ENCODE data around the gene ATF4.

The ATF4 gene

DNA sequence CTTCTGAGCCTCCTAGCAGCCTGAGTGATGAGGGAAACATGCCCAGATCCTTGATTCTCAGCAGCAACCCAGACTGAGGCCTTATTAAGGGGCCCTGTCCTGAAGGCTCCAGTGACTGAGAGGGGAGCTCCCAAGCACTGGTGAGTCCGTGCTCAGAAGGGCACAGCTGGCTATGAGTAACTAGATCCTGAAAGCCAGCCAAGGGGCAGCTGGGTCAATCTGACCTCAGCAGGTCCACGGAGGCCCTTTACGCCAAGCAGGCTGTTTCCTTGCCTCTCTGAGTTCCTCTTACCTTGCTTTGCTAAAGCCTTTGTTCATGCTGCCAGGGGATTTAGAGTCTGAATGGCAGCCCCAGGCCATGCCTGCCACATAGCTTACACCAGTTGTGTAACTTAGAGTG, 37.6 kb upstream of the ATF4 start:
- no peak for DNase-seq (ENCODE audit: low read depth in 1 of 2, low spot score in 1 of 2)
- Histone ChIP-seq H3K27ac (replicated peaks) (no peak overlapping the region), H3K4me3 (replicated peaks; ENCODE audit: insufficient read depth, low read length) (no peak overlapping the region), H3K27me3 (ENCODE audit: insufficient read depth, poor library complexity, severe bottlenecking) (no peaks in the 10 kb centered on the region)
- TF ChIP-seq POLR2AphosphoS5 (IDR thresholded peaks at IDR 0.05; ENCODE audit: low read depth) = no peak
- no peak for TF ChIP-seq SPI1 (IDR thresholded peaks at IDR 0.05; ENCODE audit: borderline replicate concordance, low read depth)
- TF ChIP-seq, protein P1, sequence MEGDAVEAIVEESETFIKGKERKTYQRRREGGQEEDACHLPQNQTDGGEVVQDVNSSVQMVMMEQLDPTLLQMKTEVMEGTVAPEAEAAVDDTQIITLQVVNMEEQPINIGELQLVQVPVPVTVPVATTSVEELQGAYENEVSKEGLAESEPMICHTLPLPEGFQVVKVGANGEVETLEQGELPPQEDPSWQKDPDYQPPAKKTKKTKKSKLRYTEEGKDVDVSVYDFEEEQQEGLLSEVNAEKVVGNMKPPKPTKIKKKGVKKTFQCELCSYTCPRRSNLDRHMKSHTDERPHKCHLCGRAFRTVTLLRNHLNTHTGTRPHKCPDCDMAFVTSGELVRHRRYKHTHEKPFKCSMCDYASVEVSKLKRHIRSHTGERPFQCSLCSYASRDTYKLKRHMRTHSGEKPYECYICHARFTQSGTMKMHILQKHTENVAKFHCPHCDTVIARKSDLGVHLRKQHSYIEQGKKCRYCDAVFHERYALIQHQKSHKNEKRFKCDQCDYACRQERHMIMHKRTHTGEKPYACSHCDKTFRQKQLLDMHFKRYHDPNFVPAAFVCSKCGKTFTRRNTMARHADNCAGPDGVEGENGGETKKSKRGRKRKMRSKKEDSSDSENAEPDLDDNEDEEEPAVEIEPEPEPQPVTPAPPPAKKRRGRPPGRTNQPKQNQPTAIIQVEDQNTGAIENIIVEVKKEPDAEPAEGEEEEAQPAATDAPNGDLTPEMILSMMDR (IDR thresholded peaks at IDR 0.05; ENCODE audit: insufficient read depth, low read length) = no peak
- no peak for TF ChIP-seq GABPA (IDR thresholded peaks at IDR 0.05; ENCODE audit: low read depth)
- TF ChIP-seq, protein P2, sequence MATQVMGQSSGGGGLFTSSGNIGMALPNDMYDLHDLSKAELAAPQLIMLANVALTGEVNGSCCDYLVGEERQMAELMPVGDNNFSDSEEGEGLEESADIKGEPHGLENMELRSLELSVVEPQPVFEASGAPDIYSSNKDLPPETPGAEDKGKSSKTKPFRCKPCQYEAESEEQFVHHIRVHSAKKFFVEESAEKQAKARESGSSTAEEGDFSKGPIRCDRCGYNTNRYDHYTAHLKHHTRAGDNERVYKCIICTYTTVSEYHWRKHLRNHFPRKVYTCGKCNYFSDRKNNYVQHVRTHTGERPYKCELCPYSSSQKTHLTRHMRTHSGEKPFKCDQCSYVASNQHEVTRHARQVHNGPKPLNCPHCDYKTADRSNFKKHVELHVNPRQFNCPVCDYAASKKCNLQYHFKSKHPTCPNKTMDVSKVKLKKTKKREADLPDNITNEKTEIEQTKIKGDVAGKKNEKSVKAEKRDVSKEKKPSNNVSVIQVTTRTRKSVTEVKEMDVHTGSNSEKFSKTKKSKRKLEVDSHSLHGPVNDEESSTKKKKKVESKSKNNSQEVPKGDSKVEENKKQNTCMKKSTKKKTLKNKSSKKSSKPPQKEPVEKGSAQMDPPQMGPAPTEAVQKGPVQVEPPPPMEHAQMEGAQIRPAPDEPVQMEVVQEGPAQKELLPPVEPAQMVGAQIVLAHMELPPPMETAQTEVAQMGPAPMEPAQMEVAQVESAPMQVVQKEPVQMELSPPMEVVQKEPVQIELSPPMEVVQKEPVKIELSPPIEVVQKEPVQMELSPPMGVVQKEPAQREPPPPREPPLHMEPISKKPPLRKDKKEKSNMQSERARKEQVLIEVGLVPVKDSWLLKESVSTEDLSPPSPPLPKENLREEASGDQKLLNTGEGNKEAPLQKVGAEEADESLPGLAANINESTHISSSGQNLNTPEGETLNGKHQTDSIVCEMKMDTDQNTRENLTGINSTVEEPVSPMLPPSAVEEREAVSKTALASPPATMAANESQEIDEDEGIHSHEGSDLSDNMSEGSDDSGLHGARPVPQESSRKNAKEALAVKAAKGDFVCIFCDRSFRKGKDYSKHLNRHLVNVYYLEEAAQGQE (IDR thresholded peaks at IDR 0.05; ENCODE audit: insufficient replicate concordance, low read depth) = no peak

DNA sequence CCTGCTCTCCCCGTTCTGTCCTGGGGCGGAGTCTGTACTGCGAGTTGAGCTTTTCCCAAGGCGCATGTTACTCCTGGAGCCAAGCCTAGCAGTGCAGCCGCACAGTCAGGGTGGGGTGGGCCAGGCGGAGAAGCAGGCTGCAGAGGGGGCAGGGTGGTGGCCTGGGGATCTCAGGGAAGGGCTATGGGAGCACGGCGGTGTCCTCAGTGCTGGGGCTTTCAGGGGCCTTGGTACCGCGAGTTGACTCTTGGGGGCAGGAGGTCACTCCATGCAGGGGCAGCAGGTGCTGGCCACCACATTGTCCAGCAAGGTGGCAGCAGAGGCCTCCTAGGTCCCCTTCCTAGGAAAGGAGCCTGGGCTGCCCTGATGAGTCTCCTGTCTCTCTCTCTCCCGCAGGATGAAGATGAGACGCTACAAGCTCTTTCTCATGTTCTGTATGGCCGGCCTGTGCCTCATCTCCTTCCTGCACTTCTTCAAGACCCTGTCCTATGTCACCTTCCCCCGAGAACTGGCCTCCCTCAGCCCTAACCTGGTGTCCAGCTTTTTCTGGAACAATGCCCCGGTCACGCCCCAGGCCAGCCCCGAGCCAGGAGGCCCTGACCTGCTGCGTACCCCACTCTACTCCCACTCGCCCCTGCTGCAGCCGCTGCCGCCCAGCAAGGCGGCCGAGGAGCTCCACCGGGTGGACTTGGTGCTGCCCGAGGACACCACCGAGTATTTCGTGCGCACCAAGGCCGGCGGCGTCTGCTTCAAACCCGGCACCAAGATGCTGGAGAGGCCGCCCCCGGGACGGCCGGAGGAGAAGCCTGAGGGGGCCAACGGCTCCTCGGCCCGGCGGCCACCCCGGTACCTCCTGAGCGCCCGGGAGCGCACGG, 33.2 kb upstream of the ATF4 start:
- no peaks in the 10 kb centered on the region for H3K27me3 ChIP-seq (ENCODE audit: insufficient read depth, poor library complexity, severe bottlenecking)
- no peak for DNase-seq (ENCODE audit: low read depth in 1 of 2, low spot score in 1 of 2)
- TF ChIP-seq SPI1 (IDR thresholded peaks at IDR 0.05; ENCODE audit: borderline replicate concordance, low read depth) = no peak
- no peak for TF ChIP-seq POLR2AphosphoS5 (IDR thresholded peaks at IDR 0.05; ENCODE audit: low read depth)
- TF ChIP-seq, protein P1 (IDR thresholded peaks at IDR 0.05; ENCODE audit: insufficient read depth, low read length) = no peak
- TF ChIP-seq, protein P2 (IDR thresholded peaks at IDR 0.05; ENCODE audit: insufficient replicate concordance, low read depth) = no peak
- H3K4me3 ChIP-seq (replicated peaks; ENCODE audit: insufficient read depth, low read length) = no peak overlapping the region
- H3K27ac ChIP-seq (replicated peaks) = no peak overlapping the region

DNA sequence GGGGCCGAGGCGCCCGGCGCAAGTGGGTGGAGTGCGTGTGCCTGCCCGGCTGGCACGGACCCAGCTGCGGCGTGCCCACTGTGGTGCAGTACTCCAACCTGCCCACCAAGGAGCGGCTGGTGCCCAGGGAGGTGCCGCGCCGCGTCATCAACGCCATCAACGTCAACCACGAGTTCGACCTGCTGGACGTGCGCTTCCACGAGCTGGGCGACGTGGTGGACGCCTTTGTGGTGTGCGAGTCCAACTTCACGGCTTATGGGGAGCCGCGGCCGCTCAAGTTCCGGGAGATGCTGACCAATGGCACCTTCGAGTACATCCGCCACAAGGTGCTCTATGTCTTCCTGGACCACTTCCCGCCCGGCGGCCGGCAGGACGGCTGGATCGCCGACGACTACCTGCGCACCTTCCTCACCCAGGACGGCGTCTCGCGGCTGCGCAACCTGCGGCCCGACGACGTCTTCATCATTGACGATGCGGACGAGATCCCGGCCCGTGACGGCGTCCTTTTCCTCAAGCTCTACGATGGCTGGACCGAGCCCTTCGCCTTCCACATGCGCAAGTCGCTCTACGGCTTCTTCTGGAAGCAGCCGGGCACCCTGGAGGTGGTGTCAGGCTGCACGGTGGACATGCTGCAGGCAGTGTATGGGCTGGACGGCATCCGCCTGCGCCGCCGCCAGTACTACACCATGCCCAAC, 32.4 kb upstream of the ATF4 start:
- H3K4me3 ChIP-seq (replicated peaks; ENCODE audit: insufficient read depth, low read length) = no peak overlapping the region
- no peak overlapping the region for H3K27ac ChIP-seq (replicated peaks)
- H3K27me3 ChIP-seq (ENCODE audit: insufficient read depth, poor library complexity, severe bottlenecking) = no peaks in the 10 kb centered on the region
- no peak for DNase-seq (ENCODE audit: low read depth in 1 of 2, low spot score in 1 of 2)
- TF ChIP-seq POLR2AphosphoS5 (IDR thresholded peaks at IDR 0.05; ENCODE audit: low read depth) (no peak), GABPA (IDR thresholded peaks at IDR 0.05; ENCODE audit: low read depth) (no peak), SPI1 (IDR thresholded peaks at IDR 0.05; ENCODE audit: borderline replicate concordance, low read depth) (no peak)
- TF ChIP-seq, protein P2 (IDR thresholded peaks at IDR 0.05; ENCODE audit: insufficient replicate concordance, low read depth) = no peak
- TF ChIP-seq, protein P1 (IDR thresholded peaks at IDR 0.05; ENCODE audit: insufficient read depth, low read length) = no peak
